Neuronal stem cell (in vitro differentiated cells): Measurements from ENCODE around the gene TMEM190.
"Not testable (repeated sequence)": the region's sequence is repeated elsewhere in the genome, so short reads cannot be mapped to it uniquely, and the experiment has no call there.

Source experiments
- DNase-seq: peaks from one replicate; pipeline ENCODE4 v3.0.0-alpha.2; 2013; ENCODE audit warnings: low spot score
- H2AFZ ChIP-seq: one replicate; pipeline ENCODE4 v1.6.1; 2013; ENCODE audit warnings: mild to moderate bottlenecking, low read length, inconsistent platforms
- H2AK5ac ChIP-seq: 2 replicates; pipeline ENCODE4 v1.6.1; 2013; ENCODE audit warnings: low read depth, mild to moderate bottlenecking, inconsistent platforms, low read length, moderate library complexity, mixed read lengths
- H2BK120ac ChIP-seq: 2 replicates; pipeline ENCODE4 v1.6.1; 2013; ENCODE audit warnings: low read depth, mild to moderate bottlenecking, inconsistent platforms, low read length, moderate library complexity, mixed read lengths
- H2BK12ac ChIP-seq: one replicate; pipeline ENCODE4 v1.6.1; 2013; ENCODE audit warnings: low read length, inconsistent platforms
- H2BK15ac ChIP-seq: 2 replicates; pipeline ENCODE4 v1.6.1; 2013; ENCODE audit warnings: mild to moderate bottlenecking, low read length, inconsistent platforms, mixed read lengths
- H2BK5ac ChIP-seq: one replicate; pipeline ENCODE4 v1.6.1; 2013; ENCODE audit warnings: inconsistent platforms, mild to moderate bottlenecking, low read length, moderate library complexity
- H3K14ac ChIP-seq: one replicate; pipeline ENCODE4 v1.6.1; 2013; ENCODE audit warnings: low read length, inconsistent platforms
- H3K18ac ChIP-seq: 2 replicates; pipeline ENCODE4 v1.6.1; 2013; ENCODE audit warnings: low read length, inconsistent platforms
- H3K23ac ChIP-seq: 2 replicates; pipeline ENCODE4 v1.6.1; 2013; ENCODE audit warnings: low read depth, mild to moderate bottlenecking, mixed read lengths, low read length, inconsistent platforms; ENCODE audit not compliant: poor library complexity
- H3K27ac ChIP-seq: replicated peaks from 3 replicates; pipeline ENCODE4 v1.5.1; 2013; ENCODE audit warnings: low read length, inconsistent platforms
- H3K27me3 ChIP-seq, 3 experiments: 2 replicates each; pipeline ENCODE4 v1.6.1; 2013; ENCODE audit warnings: low read length in 3 of 3, mild to moderate bottlenecking in 2 of 3, inconsistent platforms in 1 of 3, low read depth in 1 of 3, mixed read lengths in 1 of 3, moderate library complexity in 1 of 3; ENCODE audit not compliant: control insufficient read depth in 3 of 3, insufficient read depth in 3 of 3
- H3K36me3 ChIP-seq, 2 donors: replicated peaks in 1 of 2; 2 replicates each; pipeline ENCODE4 v1.6.1; 2013; ENCODE audit warnings: low read length in 2 of 2; ENCODE audit not compliant: control insufficient read depth in 2 of 2, insufficient read depth in 2 of 2
- H3K4ac ChIP-seq: 2 replicates; pipeline ENCODE4 v1.6.1; 2013; ENCODE audit warnings: inconsistent platforms, mild to moderate bottlenecking, low read length, moderate library complexity
- H3K4me1 ChIP-seq, 2 donors: 1 replicate in 1 of 2; 2 replicates in 1 of 2; pipeline ENCODE4 v1.6.1; 2013; ENCODE audit warnings: low read length in 2 of 2, low read depth in 1 of 2; ENCODE audit not compliant: control insufficient read depth in 2 of 2, insufficient read depth in 1 of 2
- H3K4me2 ChIP-seq: one replicate; pipeline ENCODE4 v1.6.1; 2013; ENCODE audit warnings: mild to moderate bottlenecking, low read length, inconsistent platforms; ENCODE audit not compliant: insufficient read depth, poor library complexity, severe bottlenecking
- H3K4me3 ChIP-seq, 2 donors: 2 replicates each; pipeline ENCODE4 v1.5.1; 2013; ENCODE audit warnings: low read length in 2 of 2, mild to moderate bottlenecking in 2 of 2, inconsistent platforms in 1 of 2, moderate library complexity in 1 of 2
- H3K79me1 ChIP-seq: one replicate; pipeline ENCODE4 v1.6.1; 2013; ENCODE audit warnings: low read depth, mild to moderate bottlenecking, inconsistent platforms, low read length, moderate library complexity
- H3K9ac ChIP-seq: one replicate; pipeline ENCODE4 v1.6.1; 2013; ENCODE audit warnings: mild to moderate bottlenecking, low read depth, low read length, inconsistent platforms; ENCODE audit not compliant: poor library complexity
- H3K9me3 ChIP-seq, 2 donors: replicated peaks in 1 of 2; 2 replicates each; pipeline versions ENCODE3 to v1.6.1; 2013; ENCODE audit warnings: low read length in 2 of 2, mild to moderate bottlenecking in 2 of 2, inconsistent platforms in 1 of 2, low read depth in 1 of 2, mixed read lengths in 1 of 2, moderate library complexity in 1 of 2; ENCODE audit not compliant: control insufficient read depth in 2 of 2, insufficient read depth in 1 of 2
- H4K8ac ChIP-seq: one replicate; pipeline ENCODE4 v1.6.1; 2013; ENCODE audit warnings: low read depth, mild to moderate bottlenecking, inconsistent platforms, low read length, moderate library complexity
- H4K91ac ChIP-seq: one replicate; pipeline ENCODE4 v1.6.1; 2013; ENCODE audit warnings: low read length, low read depth, mild to moderate bottlenecking, inconsistent platforms; ENCODE audit not compliant: poor library complexity
- WGBS, 2 donors: extraction: QIAGEN DNeasy Blood & Tissue Kit; methylation state at CpG; one replicate each; pipeline ENCODE4 v1.1.7; 2013; ENCODE audit warnings: missing lambda C conversion rate in 2 of 2, mixed read lengths in 1 of 2; ENCODE audit not compliant: insufficient read length in 2 of 2, insufficient replicate concordance in 1 of 2; ENCODE audit errors: extremely low coverage in 2 of 2; 5-methylcytosine and 5-hydroxymethylcytosine counted together

The TMEM190 gene

GRCh38 chr19:55398200-55398925 lies 21.7 kb downstream of the TMEM190 start:
- no peak overlapping the region for H4K91ac ChIP-seq
- no peak overlapping the region for H3K23ac ChIP-seq

GRCh38 chr19:55400281-55401087 lies 23.9 kb downstream of the TMEM190 start:
- Histone ChIP-seq H3K9me3 (no peaks in the 10 kb centered on the region), H3K79me1 (peaks cover 10% of the 10 kb centered on the region), H3K27me3 (no peaks in the 10 kb centered on the region), H3K4me2 (no peak overlapping the region), H3K14ac (no peak overlapping the region), H3K4me1 (peaks cover under 1 to 2% of the 10 kb centered on the region in 2 donors), H3K27ac (no peak overlapping the region), H3K23ac (peak overlapping the region; percentile 61), H2AK5ac (no peak overlapping the region), H2BK5ac (no peak overlapping the region), H2BK12ac (no peak overlapping the region), H3K4ac (no peak overlapping the region), H3K4me3 (no peak overlapping the region), H3K9ac (peak overlapping the region; percentile 9), H2AFZ (no peak overlapping the region), H4K8ac (peak overlapping the region; percentile 74), H2BK120ac (no peak overlapping the region), H3K36me3 (peaks cover 38 to 49% of the 10 kb centered on the region in 2 donors), H2BK15ac (no peak overlapping the region), H3K18ac (no peak overlapping the region), H4K91ac (no peak overlapping the region)
- no peak for DNase-seq
- WGBS, 2 donors: no CpG with 5 or more reads among the region's 14 CpGs

More at GRCh38 chr19:55398200-55398925, 21.7 kb downstream of the TMEM190 start:
- no peak for DNase-seq
- Histone ChIP-seq H2BK120ac (no peak overlapping the region), H3K79me1 (peaks cover 6% of the 10 kb centered on the region), H3K36me3 (peaks cover 25 to 31% of the 10 kb centered on the region in 2 donors), H2AK5ac (no peak overlapping the region), H3K4ac (no peak overlapping the region), H2BK5ac (no peak overlapping the region), H3K9me3 (no peaks in the 10 kb centered on the region), H2BK15ac (no peak overlapping the region), H3K9ac (no peak overlapping the region), H3K18ac (no peak overlapping the region), H2BK12ac (no peak overlapping the region), H3K27me3 (no peaks in the 10 kb centered on the region), H4K8ac (no peak overlapping the region), H3K4me3 (no peak overlapping the region), H3K4me1 (no peaks in the 10 kb centered on the region), H3K14ac (no peak overlapping the region), H3K27ac (no peak overlapping the region), H3K4me2 (no peak overlapping the region), H2AFZ (no peak overlapping the region)
- no CpG with 5 or more reads among the region's 12 CpGs for WGBS, 2 donors

- H3K27me3 ChIP-seq, H2BK15ac ChIP-seq, H2AFZ ChIP-seq, H3K18ac ChIP-seq, H3K9me3 ChIP-seq, H2BK120ac ChIP-seq, H2BK5ac ChIP-seq, DNase-seq, H3K4me2 ChIP-seq, H4K8ac ChIP-seq, H3K27ac ChIP-seq, H3K4me3 ChIP-seq, H2AK5ac ChIP-seq, H3K4ac ChIP-seq, H3K14ac ChIP-seq, H4K91ac ChIP-seq, H2BK12ac ChIP-seq, H3K9ac ChIP-seq, H3K23ac ChIP-seq: not testable (repeated sequence)
- peaks cover 10 to 11% of the 10 kb centered on the region in 2 donors for H3K4me1 ChIP-seq
- no CpG with 5 or more reads among the region's 28 CpGs for WGBS, 2 donors
- H3K36me3 ChIP-seq: peaks cover 47 to 58% of the 10 kb centered on the region in 2 donors
- peaks cover 13% of the 10 kb centered on the region for H3K79me1 ChIP-seq
Measured at GRCh38 chr19:55401390-55401789, 24.8 kb downstream of the TMEM190 start.

GRCh38 chr19:55402509-55402908 lies 25.9 kb downstream of the TMEM190 start:
- no peak overlapping the region for H2BK120ac ChIP-seq
- H3K27ac ChIP-seq: no peak overlapping the region
- H3K4ac ChIP-seq: no peak overlapping the region
- H4K91ac ChIP-seq: no peak overlapping the region
- H3K9me3 ChIP-seq: no peaks in the 10 kb centered on the region
- H3K14ac ChIP-seq: no peak overlapping the region
- H3K36me3 ChIP-seq: peaks cover 49 to 64% of the 10 kb centered on the region in 2 donors
- H3K27me3 ChIP-seq: no peaks in the 10 kb centered on the region
- H2AFZ ChIP-seq: no peak overlapping the region
- H4K8ac ChIP-seq: no peak overlapping the region
- H2BK15ac ChIP-seq: no peak overlapping the region
- no peak overlapping the region for H3K23ac ChIP-seq
- H2AK5ac ChIP-seq: no peak overlapping the region
- H3K4me2 ChIP-seq: no peak overlapping the region
- H3K4me3 ChIP-seq: no peak overlapping the region
- no CpG with 5 or more reads among the region's 2 CpGs for WGBS, 2 donors
- DNase-seq: no peak
- no peak overlapping the region for H2BK12ac ChIP-seq
- H2BK5ac ChIP-seq: no peak overlapping the region
- H3K4me1 ChIP-seq: peaks cover 15% of the 10 kb centered on the region in 2 donors
- peaks cover 15% of the 10 kb centered on the region for H3K79me1 ChIP-seq
- H3K9ac ChIP-seq: peak overlapping the region; percentile 7
- H3K18ac ChIP-seq: no peak overlapping the region
